Neural crest cell (in vitro differentiated cells): Measurements from ENCODE around the gene APCDD1. TPM values are rescaled to one million over a fixed set of nuclear protein-coding genes. Genes with fewer than 3 reads are reported as not detected.

Experiments used
- DNase-seq: peaks from one replicate; pipeline ENCODE4 v3.0.0; 2021; ENCODE audit warnings: low read depth, mixed read lengths, low spot score
- H3K27ac Mint-ChIP-seq: one replicate; pipeline ENCODE4 v1.8.0; 2021; ENCODE audit warnings: mild to moderate bottlenecking, mixed read lengths; ENCODE audit not compliant: unreplicated experiment
- H3K27me3 Mint-ChIP-seq: 2 replicates; pipeline ENCODE4 v1.8.0; 2021; ENCODE audit warnings: low read depth, mild to moderate bottlenecking, mixed read lengths
- H3K36me3 Mint-ChIP-seq: 2 replicates; pipeline ENCODE4 v1.8.0; 2021; ENCODE audit warnings: low read depth, mild to moderate bottlenecking, mixed read lengths
- H3K4me1 Mint-ChIP-seq: 2 replicates; pipeline ENCODE4 v1.8.0; 2021; ENCODE audit warnings: mixed read lengths
- H3K4me3 Mint-ChIP-seq: one replicate; pipeline ENCODE4 v1.8.0; 2021; ENCODE audit warnings: mild to moderate bottlenecking, mixed read lengths
- H3K9me3 Mint-ChIP-seq: 2 replicates; pipeline ENCODE4 v1.8.0; 2021; ENCODE audit warnings: mixed read lengths
- total RNA-seq: library from RNA; stranded (reverse); gene quantifications from 2 replicates; pipeline ENCODE4 v1.2.1, GENCODE V29; 2021
- TF ChIP-seq, protein P1 (sequence below): fragments of 200-600 bp; sonication (generic); conservative IDR thresholded peaks from 2 replicates; pipeline ENCODE4 v1.5.0; 2021; ENCODE audit warnings: antibody characterized with exemption, mild to moderate bottlenecking

APCDD1 gene
- total RNA-seq, 1 donor from 2014 or later, result 51.9 TPM

- no peaks in the 10 kb centered on the region for H3K9me3 Mint-ChIP-seq
- no peaks in the 10 kb centered on the region for H3K27me3 Mint-ChIP-seq
- H3K27ac Mint-ChIP-seq, result peak overlapping the region; percentile 68
- H3K4me3 Mint-ChIP-seq, result no peak overlapping the region
- TF ChIP-seq, protein P1, sequence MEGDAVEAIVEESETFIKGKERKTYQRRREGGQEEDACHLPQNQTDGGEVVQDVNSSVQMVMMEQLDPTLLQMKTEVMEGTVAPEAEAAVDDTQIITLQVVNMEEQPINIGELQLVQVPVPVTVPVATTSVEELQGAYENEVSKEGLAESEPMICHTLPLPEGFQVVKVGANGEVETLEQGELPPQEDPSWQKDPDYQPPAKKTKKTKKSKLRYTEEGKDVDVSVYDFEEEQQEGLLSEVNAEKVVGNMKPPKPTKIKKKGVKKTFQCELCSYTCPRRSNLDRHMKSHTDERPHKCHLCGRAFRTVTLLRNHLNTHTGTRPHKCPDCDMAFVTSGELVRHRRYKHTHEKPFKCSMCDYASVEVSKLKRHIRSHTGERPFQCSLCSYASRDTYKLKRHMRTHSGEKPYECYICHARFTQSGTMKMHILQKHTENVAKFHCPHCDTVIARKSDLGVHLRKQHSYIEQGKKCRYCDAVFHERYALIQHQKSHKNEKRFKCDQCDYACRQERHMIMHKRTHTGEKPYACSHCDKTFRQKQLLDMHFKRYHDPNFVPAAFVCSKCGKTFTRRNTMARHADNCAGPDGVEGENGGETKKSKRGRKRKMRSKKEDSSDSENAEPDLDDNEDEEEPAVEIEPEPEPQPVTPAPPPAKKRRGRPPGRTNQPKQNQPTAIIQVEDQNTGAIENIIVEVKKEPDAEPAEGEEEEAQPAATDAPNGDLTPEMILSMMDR, result no peak
- peaks cover 30% of the 10 kb centered on the region for H3K4me1 Mint-ChIP-seq
- no peaks in the 10 kb centered on the region for H3K36me3 Mint-ChIP-seq
- DNase-seq, result no peak
Observed at GRCh38 chr18:10442551-10442971, 11.9 kb upstream of the APCDD1 start.

GRCh38 chr18:10443001-10443400 lies 11.4 kb upstream of the APCDD1 start:
- Mint-ChIP-seq H3K4me3 (no peak overlapping the region), H3K9me3 (no peaks in the 10 kb centered on the region), H3K4me1 (peaks cover 30% of the 10 kb centered on the region), H3K27ac (peak overlapping the region; percentile 29), H3K27me3 (no peaks in the 10 kb centered on the region), H3K36me3 (no peaks in the 10 kb centered on the region)
- DNase-seq, result no peak
- TF ChIP-seq, protein P1, result no peak

GRCh38 chr18:10444314-10445006 lies 10.0 kb upstream of the APCDD1 start:
- no peaks in the 10 kb centered on the region for H3K27me3 Mint-ChIP-seq
- peak overlapping the region; percentile 27 for H3K27ac Mint-ChIP-seq
- no peaks in the 10 kb centered on the region for H3K36me3 Mint-ChIP-seq
- H3K4me3 Mint-ChIP-seq, result no peak overlapping the region
- DNase-seq, result no peak
- TF ChIP-seq, protein P1, result no peak
- peaks cover 36% of the 10 kb centered on the region for H3K4me1 Mint-ChIP-seq
- no peaks in the 10 kb centered on the region for H3K9me3 Mint-ChIP-seq

DNA sequence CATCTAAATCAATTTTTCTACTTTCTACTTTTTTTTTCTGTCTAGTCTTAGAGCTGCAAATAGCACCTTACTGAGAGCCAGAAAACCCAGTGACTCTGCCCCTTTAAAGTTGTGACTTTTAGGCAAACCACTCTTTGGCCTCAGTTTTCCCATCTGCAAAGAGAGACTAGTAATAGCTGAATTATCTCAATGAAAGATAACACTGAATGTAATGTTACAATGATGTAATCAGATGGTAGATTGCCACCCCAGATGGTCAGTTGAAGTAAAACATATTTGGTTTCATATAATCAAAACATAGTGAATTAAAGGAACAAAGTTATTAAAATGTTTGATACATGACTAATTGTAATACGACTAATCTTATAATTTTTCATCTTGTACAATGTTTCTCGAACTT lies 5.0 kb upstream of the APCDD1 start:
- Mint-ChIP-seq H3K27ac (no peak overlapping the region), H3K36me3 (no peaks in the 10 kb centered on the region), H3K9me3 (no peaks in the 10 kb centered on the region), H3K27me3 (peaks cover 2% of the 10 kb centered on the region), H3K4me3 (no peak overlapping the region), H3K4me1 (peaks cover 41% of the 10 kb centered on the region)
- no peak for DNase-seq
- TF ChIP-seq, protein P1, result no peak

DNA sequence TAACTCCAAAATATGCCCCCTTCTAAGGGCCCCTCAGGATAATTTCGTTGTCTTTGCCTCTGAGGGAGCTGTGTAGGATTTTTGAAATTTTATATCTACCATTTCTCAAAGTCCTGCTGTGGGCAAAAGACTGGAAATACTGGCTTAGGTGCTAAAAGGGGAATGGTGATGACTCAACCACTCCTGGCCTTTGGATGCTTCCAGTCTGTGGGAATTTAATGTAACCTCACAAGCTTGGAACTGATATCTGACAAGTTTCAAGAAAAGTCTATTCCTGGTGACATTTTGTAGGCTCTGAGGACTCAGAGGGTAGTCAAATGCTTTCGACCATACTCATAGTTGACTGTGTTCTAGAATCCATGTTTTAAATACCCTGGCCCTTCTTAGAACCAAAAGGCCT lies 3.4 kb upstream of the APCDD1 start:
- TF ChIP-seq, protein P1, result no peak
- H3K4me3 Mint-ChIP-seq, result peak overlapping the region; percentile 4
- H3K4me1 Mint-ChIP-seq, result peaks cover 45% of the 10 kb centered on the region
- no peak overlapping the region for H3K27ac Mint-ChIP-seq
- peaks cover 4% of the 10 kb centered on the region for H3K27me3 Mint-ChIP-seq
- no peaks in the 10 kb centered on the region for H3K9me3 Mint-ChIP-seq
- DNase-seq, result no peak
- no peaks in the 10 kb centered on the region for H3K36me3 Mint-ChIP-seq
